ENCODE results near the gene HIBADH.

- TF ChIP-seq CTCF (optimal IDR thresholded peaks at IDR 0.05 in 1 of 3, IDR thresholded peaks at IDR 0.05 in 1 of 3, conservative IDR thresholded peaks at IDR 0.05 in 1 of 3; ENCODE audit: extremely low read depth in 1 of 3, insufficient read depth in 2 of 3, low read length in 3 of 3): no peak
- no peak for TF ChIP-seq EZH2 (IDR thresholded peaks at IDR 0.05; ENCODE audit: low read length)
Measured at GRCh38 chr7:27697861-27698430, 35.3 kb upstream of the HIBADH start.
